Muscle layer of duodenum (tissue), 2 donors: ENCODE measurements around the gene RAB3C.

Experiments
- H3K27ac ChIP-seq: one replicate; pipeline ENCODE4 v1.7.0; 2013; ENCODE audit warnings: mild to moderate bottlenecking, low read length
- H3K27me3 ChIP-seq: one replicate; pipeline ENCODE4 v1.7.0; 2013; ENCODE audit warnings: low read depth, mild to moderate bottlenecking, control low read depth, low read length
- H3K36me3 ChIP-seq, 2 donors: one replicate each; pipeline ENCODE4 v1.7.0; 2013; ENCODE audit warnings: low read length in 2 of 2, control low read depth in 1 of 2, mild to moderate bottlenecking in 1 of 2; ENCODE audit not compliant: insufficient read depth in 2 of 2, control insufficient read depth in 1 of 2
- H3K4me1 ChIP-seq, 2 donors: one replicate each; pipeline ENCODE4 v1.7.0; 2013; ENCODE audit warnings: low read length in 2 of 2, mild to moderate bottlenecking in 2 of 2, control low read depth in 1 of 2, moderate library complexity in 1 of 2; ENCODE audit not compliant: insufficient read depth in 2 of 2, control insufficient read depth in 1 of 2
- H3K4me3 ChIP-seq, 2 donors: one replicate each; pipeline ENCODE4 v1.7.0; 2013; ENCODE audit warnings: low read length in 2 of 2, low read depth in 1 of 2, mild to moderate bottlenecking in 1 of 2
- H3K9me3 ChIP-seq, 2 donors: one replicate each; pipeline ENCODE4 v1.7.0; 2013; ENCODE audit warnings: low read length in 2 of 2, control low read depth in 1 of 2, mild to moderate bottlenecking in 1 of 2; ENCODE audit not compliant: control insufficient read depth in 1 of 2
- donor health status: healthy.

RAB3C gene

GRCh38 chr5:58836351-58836750, 253.5 kb downstream of the RAB3C start:
- no peak overlapping the region for H3K27ac ChIP-seq
- no peaks in the 10 kb centered on the region for H3K4me1 ChIP-seq
- H3K4me3 ChIP-seq = no peak overlapping the region
- H3K9me3 ChIP-seq = peaks cover 0 to 8% of the 10 kb centered on the region in 2 donors
- no peaks in the 10 kb centered on the region for H3K36me3 ChIP-seq
- no peaks in the 10 kb centered on the region for H3K27me3 ChIP-seq

DNA sequence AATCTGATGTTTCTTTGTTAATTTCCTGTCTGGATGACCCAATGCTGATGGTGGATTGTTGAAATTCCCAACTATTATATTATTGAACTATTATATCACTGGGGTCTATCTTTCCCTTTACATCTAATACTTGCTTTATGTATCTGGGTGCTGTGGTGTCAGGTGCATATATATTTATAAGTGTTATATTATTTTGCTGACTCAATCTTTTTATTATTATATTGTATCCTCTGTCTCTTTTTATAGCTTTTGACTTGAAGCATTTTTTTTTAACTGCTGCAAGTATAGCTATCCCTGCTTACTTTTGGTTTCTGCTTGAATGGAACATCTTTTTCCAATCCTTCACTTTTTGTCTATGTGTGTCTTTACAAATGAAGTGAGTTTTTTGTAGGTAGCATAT, 255.9 kb downstream of the RAB3C start:
- Histone ChIP-seq H3K4me3 (no peak overlapping the region), H3K27me3 (no peaks in the 10 kb centered on the region), H3K27ac (no peak overlapping the region), H3K4me1 (no peaks in the 10 kb centered on the region), H3K36me3 (no peaks in the 10 kb centered on the region), H3K9me3 (peaks cover 0 to 8% of the 10 kb centered on the region in 2 donors)

GRCh38 chr5:58842852-58843251, 260.0 kb downstream of the RAB3C start:
- Histone ChIP-seq H3K4me3 (no peak overlapping the region), H3K4me1 (no peaks in the 10 kb centered on the region), H3K27ac (no peak overlapping the region), H3K9me3 (peaks cover 0 to 8% of the 10 kb centered on the region in 2 donors), H3K27me3 (no peaks in the 10 kb centered on the region), H3K36me3 (no peaks in the 10 kb centered on the region)

DNA sequence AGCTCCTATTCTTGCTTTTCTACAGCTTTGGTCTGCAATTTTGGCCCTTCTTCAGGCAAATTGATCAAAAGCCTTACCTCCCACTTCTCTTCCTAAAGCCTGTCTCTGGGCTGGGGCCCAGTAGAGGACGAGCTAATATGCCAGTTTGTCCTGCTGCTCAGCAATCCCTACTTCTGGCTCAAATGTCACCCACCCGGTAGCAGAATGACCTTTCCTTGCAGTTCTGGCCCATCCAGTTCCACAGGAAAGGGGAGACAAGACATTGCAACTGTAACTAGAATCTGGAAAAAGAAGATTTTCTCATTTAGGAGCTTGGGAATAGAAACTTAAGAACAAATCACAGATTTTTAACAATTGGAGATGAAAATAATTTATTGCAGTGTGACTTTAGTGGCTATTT, 261.5 kb downstream of the RAB3C start:
- Histone ChIP-seq H3K27ac (no peak overlapping the region), H3K4me3 (no peak overlapping the region)

DNA sequence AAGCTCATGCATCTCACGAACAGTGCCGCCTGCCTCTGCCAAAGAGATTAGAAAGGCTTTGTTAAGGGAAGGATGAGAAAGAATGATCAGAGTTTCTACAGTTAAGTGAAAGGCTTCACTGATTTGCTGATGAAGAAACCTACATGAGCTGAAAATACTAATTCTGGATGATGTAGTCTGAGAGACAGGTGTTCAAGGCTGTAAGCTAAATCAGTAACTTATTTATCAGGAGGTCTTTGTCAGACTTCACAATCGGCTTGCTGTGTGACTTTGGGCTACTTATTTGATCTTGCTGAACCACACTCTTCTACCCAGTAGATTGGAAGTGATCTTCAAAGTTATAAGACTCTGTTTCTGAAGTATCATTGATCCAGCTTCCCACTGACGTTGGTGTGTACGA, 264.2 kb downstream of the RAB3C start:
- Histone ChIP-seq H3K27ac (no peak overlapping the region), H3K4me3 (no peak overlapping the region), H3K27me3 (no peaks in the 10 kb centered on the region), H3K4me1 (no peaks in the 10 kb centered on the region), H3K36me3 (no peaks in the 10 kb centered on the region), H3K9me3 (no peaks in the 10 kb centered on the region)

More for the DNA sequence above, 261.5 kb downstream of the RAB3C start:
- Histone ChIP-seq H3K4me1 (no peaks in the 10 kb centered on the region), H3K36me3 (no peaks in the 10 kb centered on the region), H3K9me3 (peaks cover 0 to 8% of the 10 kb centered on the region in 2 donors), H3K27me3 (no peaks in the 10 kb centered on the region)

DNA sequence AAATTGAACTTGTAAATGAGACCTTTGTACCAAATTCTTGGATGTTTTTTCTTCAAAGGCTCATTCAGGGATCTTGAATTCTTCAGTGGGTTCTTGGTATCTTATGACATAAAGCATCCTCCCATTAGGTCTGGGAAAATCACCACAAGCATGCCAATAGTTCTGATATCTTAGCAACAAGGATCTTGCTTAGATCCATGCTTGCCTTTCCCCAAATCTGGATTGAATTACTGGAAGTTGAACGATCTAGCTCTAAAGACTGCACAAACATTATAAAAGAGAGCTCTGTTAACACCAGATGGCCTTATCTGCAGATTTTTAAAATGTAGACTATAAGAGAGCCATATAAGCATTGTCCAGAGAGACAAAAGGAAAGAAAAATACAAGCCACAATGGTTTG, 266.3 kb downstream of the RAB3C start:
- Histone ChIP-seq H3K4me1 (no peaks in the 10 kb centered on the region), H3K4me3 (no peak overlapping the region), H3K9me3 (no peaks in the 10 kb centered on the region), H3K36me3 (no peaks in the 10 kb centered on the region), H3K27ac (no peak overlapping the region), H3K27me3 (no peaks in the 10 kb centered on the region)

DNA sequence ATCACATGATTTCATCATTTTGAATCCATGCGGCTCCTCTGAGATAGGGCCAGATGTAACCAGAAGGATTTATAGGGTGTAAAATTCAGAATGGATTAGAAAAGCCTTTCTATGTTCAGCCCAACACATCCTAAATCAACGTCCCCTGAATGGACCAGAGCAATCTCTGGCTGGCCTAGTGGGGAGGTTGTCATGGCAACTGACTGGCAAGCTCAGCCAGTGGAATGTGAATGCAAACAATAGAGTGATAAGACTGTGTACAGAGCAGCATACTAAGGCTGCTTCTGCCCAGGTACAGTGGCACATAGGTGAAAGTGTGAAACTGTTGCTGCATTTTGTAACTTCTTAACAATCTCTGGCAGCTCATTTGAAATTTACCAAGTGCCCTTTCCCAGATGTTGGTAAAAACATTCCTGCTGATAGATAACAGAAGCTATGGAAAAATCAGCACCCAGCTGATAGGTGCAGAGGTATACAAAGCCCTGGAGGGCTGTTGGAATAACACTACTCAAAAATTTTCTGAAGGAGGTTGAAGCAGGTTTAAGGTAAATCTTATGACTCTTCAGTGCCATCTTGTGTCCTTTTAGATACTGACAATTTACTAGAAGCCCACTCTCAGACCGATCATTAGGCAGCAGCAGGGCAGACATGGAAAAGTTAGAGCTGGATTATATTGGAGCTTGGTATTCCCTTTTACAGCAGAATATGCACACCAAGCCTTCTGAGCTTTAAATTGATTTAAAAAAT, 267.2 kb downstream of the RAB3C start:
- H3K36me3 ChIP-seq = no peaks in the 10 kb centered on the region
- H3K9me3 ChIP-seq = no peaks in the 10 kb centered on the region
- H3K4me1 ChIP-seq = no peaks in the 10 kb centered on the region
- H3K4me3 ChIP-seq = no peak overlapping the region
- no peaks in the 10 kb centered on the region for H3K27me3 ChIP-seq
- no peak overlapping the region for H3K27ac ChIP-seq

GRCh38 chr5:58851153-58851552, 268.3 kb downstream of the RAB3C start:
- no peaks in the 10 kb centered on the region for H3K9me3 ChIP-seq
- no peaks in the 10 kb centered on the region for H3K27me3 ChIP-seq
- no peaks in the 10 kb centered on the region for H3K4me1 ChIP-seq
- H3K4me3 ChIP-seq = no peak overlapping the region
- no peak overlapping the region for H3K27ac ChIP-seq
- no peaks in the 10 kb centered on the region for H3K36me3 ChIP-seq

DNA sequence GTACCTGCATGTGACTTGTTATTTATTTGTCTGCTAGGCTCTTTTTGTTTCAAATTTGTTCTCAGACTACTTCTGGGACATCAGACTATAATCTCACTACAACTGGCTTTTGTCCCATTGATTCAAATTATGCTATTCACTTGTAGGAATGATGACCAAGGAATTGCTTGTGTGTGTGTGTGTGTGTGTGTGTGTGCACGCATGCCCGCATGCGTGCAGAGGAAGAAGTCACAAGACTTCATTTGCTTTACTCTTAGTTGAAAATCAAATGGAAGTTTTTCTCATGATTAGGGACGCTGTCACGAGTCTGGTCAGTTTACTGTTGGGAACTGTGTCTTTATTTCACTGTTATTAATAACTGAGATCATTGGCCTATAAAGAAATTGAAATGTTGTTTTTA, 268.7 kb downstream of the RAB3C start:
- Histone ChIP-seq H3K4me1 (no peaks in the 10 kb centered on the region), H3K9me3 (no peaks in the 10 kb centered on the region), H3K36me3 (no peaks in the 10 kb centered on the region), H3K27ac (no peak overlapping the region), H3K4me3 (no peak overlapping the region), H3K27me3 (no peaks in the 10 kb centered on the region)

DNA sequence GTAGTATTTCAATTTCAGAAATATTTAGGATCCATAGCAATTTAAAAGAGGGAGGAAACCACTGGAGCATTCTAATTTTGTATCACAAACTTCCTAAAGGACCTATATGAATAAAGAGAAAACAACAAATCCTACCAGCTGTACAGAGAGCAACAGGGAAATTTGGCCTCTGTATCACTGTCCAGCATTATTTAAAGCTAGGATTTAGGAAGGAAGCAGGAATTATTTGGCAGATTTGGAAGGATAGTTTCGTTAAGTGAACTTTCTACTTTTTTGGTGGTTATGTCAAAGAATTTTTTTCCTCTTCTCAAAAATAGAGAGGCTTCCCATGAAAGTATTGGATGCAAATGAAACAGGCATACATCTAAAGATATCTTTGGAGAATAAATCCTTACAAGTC, 269.7 kb downstream of the RAB3C start:
- H3K27ac ChIP-seq = no peak overlapping the region
- no peaks in the 10 kb centered on the region for H3K4me1 ChIP-seq
- no peaks in the 10 kb centered on the region for H3K9me3 ChIP-seq
- no peaks in the 10 kb centered on the region for H3K36me3 ChIP-seq
- no peak overlapping the region for H3K4me3 ChIP-seq
- no peaks in the 10 kb centered on the region for H3K27me3 ChIP-seq

- Histone ChIP-seq H3K36me3 (no peaks in the 10 kb centered on the region), H3K27ac (no peak overlapping the region), H3K4me1 (no peaks in the 10 kb centered on the region), H3K4me3 (no peak overlapping the region), H3K27me3 (no peaks in the 10 kb centered on the region), H3K9me3 (no peaks in the 10 kb centered on the region)
Observed at GRCh38 chr5:58854441-58854840, 271.6 kb downstream of the RAB3C start.
